ENCODE data around the gene SORCS2. TPM values are rescaled to one million over a fixed set of nuclear protein-coding genes. Genes with fewer than 3 reads are reported as not detected.

The SORCS2 gene
- total RNA-seq, 1 donor from 2014 or later = not detected

GRCh38 chr4:7384929-7385890, 192.9 kb downstream of the SORCS2 start:
- H3K9me3 Mint-ChIP-seq = peaks cover 6% of the 10 kb centered on the region
- H3K27ac Mint-ChIP-seq = no peak overlapping the region
- intact Hi-C loops (cut with micrococcal nuclease) = no loop called here
- ChIA-PET CTCF (no interaction called here), POLR2A (no interaction called here)
- TF ChIP-seq CTCF (IDR thresholded peaks at IDR 0.05) = no peak
- no peak for DNase-seq
- H3K36me3 Mint-ChIP-seq (ENCODE audit: low read depth) = no peaks in the 10 kb centered on the region
- ATAC-seq (ENCODE audit: low read depth) = no peak
- H3K27me3 Mint-ChIP-seq = peaks cover 1% of the 10 kb centered on the region
- H3K4me1 Mint-ChIP-seq = no peaks in the 10 kb centered on the region
- no peak overlapping the region for H3K4me3 Mint-ChIP-seq

DNA sequence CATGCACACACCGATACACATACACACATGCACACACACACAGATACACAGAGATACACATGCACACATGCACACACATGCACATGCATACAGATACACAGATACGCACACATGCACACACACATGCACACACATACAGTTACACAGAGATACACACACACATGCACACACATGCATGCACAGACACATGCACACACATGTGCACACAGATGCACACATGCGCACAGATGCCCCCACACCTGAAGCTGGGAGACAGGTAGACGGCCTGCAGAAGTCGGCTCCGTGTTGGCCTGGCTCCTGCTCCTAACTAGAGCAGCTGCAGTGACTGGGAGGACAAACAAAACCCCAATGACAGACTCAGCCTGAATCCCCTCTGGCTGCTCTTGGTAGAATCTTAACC, 195.6 kb downstream of the SORCS2 start:
- CTCF ChIA-PET = no interaction called here
- intact Hi-C loops (cut with micrococcal nuclease) = no loop called here

GRCh38 chr4:7388627-7389026, 196.3 kb downstream of the SORCS2 start:
- peaks cover 6% of the 10 kb centered on the region for H3K9me3 Mint-ChIP-seq
- no peak overlapping the region for H3K4me3 Mint-ChIP-seq
- TF ChIP-seq CTCF (IDR thresholded peaks at IDR 0.05) = no peak
- ATAC-seq (ENCODE audit: low read depth) = no peak
- no peaks in the 10 kb centered on the region for H3K36me3 Mint-ChIP-seq (ENCODE audit: low read depth)
- no peak overlapping the region for H3K27ac Mint-ChIP-seq
- POLR2A ChIA-PET = no interaction called here
- DNase-seq = no peak
- CTCF ChIA-PET = no interaction called here
- intact Hi-C loops (cut with micrococcal nuclease) = no loop called here
- H3K27me3 Mint-ChIP-seq = no peaks in the 10 kb centered on the region
- no peaks in the 10 kb centered on the region for H3K4me1 Mint-ChIP-seq

More for the DNA sequence above, 195.6 kb downstream of the SORCS2 start:
- Mint-ChIP-seq H3K27me3 (no peaks in the 10 kb centered on the region), H3K27ac (no peak overlapping the region), H3K36me3 (ENCODE audit: low read depth) (no peaks in the 10 kb centered on the region), H3K4me1 (no peaks in the 10 kb centered on the region), H3K9me3 (peaks cover 6% of the 10 kb centered on the region), H3K4me3 (no peak overlapping the region)
- DNase-seq (no peak), ATAC-seq (ENCODE audit: low read depth) (no peak)
- TF ChIP-seq CTCF (IDR thresholded peaks at IDR 0.05) = no peak
- POLR2A ChIA-PET = no interaction called here

- no peaks in the 10 kb centered on the region for H3K36me3 Mint-ChIP-seq (ENCODE audit: low read depth)
- H3K4me1 Mint-ChIP-seq = no peaks in the 10 kb centered on the region
- no peak for TF ChIP-seq CTCF (IDR thresholded peaks at IDR 0.05)
- peaks cover 6% of the 10 kb centered on the region for H3K9me3 Mint-ChIP-seq
- no peak for DNase-seq
- H3K27ac Mint-ChIP-seq = no peak overlapping the region
- H3K4me3 Mint-ChIP-seq = no peak overlapping the region
- POLR2A ChIA-PET = no interaction called here
- CTCF ChIA-PET = no interaction called here
- ATAC-seq (ENCODE audit: low read depth) = no peak
- intact Hi-C loops (cut with micrococcal nuclease) = no loop called here
- H3K27me3 Mint-ChIP-seq = no peaks in the 10 kb centered on the region
Measured at GRCh38 chr4:7389101-7389701, 196.9 kb downstream of the SORCS2 start.

DNA sequence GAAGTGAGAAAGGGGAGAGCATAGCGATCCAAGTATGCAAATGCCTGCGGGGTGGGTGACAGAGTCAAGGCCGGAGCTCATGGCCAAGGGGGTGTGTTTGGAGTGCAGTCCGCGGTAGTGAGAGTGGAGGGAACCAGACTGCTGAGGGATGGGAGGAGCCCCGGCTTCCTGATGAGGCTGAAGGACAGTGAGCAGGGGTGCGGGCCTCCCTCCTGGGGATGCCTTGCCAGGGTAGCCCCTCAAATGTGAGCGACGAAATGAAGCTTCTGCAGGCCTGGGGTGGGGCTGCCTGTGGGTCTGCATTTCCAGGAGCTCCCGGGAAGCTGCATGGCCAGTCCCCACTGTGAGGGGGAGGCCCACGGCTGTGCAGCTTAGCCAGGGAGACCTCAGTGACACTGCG, 197.4 kb downstream of the SORCS2 start:
- Mint-ChIP-seq H3K27me3 (no peaks in the 10 kb centered on the region), H3K36me3 (ENCODE audit: low read depth) (no peaks in the 10 kb centered on the region), H3K4me3 (no peak overlapping the region), H3K4me1 (no peaks in the 10 kb centered on the region), H3K27ac (no peak overlapping the region), H3K9me3 (peaks cover 6% of the 10 kb centered on the region)
- no peak for DNase-seq
- POLR2A ChIA-PET = no interaction called here
- intact Hi-C loops (cut with micrococcal nuclease) = no loop called here
- ATAC-seq (ENCODE audit: low read depth) = no peak
- CTCF ChIA-PET = no interaction called here
- TF ChIP-seq CTCF (IDR thresholded peaks at IDR 0.05) = no peak

Measured in activated B cell treated with CpG ODN at 0.5 μM for 24 hours (primary cell).